GM19397 (cell line): ENCODE results near the gene PIGQ.

Source experiments
- ATAC-seq: cut with Tn5 transposase; IDR thresholded peaks from one replicate; pipeline ENCODE4 v1.9.1; 2021; ENCODE audit warnings: mild to moderate bottlenecking, moderate library complexity; ENCODE audit not compliant: unreplicated experiment

Gene PIGQ

DNA sequence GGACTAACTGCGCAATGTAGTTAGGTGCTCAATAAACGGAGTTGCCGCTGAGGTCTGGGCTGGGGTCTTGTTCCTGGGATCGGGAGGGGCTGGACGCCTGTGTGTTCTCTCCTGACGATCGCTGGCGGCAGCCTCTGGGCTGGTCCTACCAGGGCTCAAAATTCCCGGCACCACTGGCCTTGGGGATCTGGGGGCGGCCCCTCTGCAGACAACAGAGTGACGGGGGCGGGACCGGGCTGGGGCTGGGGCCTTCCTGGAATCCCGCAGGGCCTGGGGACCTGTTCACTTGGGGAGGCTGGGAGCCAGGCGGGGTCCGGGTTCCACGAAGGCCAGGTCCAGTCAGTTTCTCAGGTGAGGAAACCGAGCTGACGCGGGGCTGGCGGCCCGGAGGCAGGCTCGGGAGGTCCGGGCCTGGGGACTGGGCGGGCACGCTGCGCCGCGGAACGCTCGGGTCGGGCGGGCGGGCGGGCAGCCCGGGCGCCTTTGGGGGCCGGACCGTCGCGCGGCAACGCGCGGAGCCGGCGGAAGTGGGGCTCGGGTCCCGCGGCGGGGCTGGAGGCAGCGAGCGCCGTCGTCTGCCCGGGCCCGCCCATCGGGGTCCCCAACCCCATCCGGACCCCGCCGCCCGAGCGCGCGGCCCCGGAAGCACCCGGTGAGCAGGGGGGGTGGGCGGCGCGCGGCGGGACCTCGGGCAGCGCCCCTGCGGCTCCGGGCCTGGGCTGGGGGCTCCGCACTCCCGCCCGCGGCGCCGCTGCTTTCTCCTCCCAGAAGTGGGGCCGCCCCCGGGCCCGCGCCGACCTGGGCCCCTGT lies at the start of gene PIGQ:
PIGQ (plus strand) TSS at position 524 of the 810 bp plus-strand sequence. CDS start 4,107 bp downstream, outside the sequence.
- ATAC-seq, result no peak

DNA sequence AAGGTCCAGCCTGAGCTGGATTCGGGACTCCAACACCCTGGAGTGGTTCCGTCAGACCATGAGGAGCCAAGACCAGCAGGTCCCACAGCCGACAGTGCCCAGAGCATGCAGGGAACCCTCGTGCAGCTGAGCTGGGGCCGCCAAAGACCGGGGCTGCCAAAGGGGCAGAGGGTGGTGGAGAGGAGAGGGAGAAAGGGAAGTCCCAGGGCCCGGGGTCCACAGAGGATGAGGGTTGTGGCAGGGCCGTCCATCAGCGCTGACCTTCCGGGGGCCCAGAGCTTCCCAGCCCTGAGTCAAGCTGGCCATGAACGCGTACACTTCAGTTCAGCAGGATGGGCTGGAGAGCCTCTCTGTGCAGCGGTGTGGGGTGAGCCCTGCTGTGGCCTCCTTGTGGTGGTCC lies 48.9 kb upstream of the PIGQ start:
- ATAC-seq, result no peak

DNA sequence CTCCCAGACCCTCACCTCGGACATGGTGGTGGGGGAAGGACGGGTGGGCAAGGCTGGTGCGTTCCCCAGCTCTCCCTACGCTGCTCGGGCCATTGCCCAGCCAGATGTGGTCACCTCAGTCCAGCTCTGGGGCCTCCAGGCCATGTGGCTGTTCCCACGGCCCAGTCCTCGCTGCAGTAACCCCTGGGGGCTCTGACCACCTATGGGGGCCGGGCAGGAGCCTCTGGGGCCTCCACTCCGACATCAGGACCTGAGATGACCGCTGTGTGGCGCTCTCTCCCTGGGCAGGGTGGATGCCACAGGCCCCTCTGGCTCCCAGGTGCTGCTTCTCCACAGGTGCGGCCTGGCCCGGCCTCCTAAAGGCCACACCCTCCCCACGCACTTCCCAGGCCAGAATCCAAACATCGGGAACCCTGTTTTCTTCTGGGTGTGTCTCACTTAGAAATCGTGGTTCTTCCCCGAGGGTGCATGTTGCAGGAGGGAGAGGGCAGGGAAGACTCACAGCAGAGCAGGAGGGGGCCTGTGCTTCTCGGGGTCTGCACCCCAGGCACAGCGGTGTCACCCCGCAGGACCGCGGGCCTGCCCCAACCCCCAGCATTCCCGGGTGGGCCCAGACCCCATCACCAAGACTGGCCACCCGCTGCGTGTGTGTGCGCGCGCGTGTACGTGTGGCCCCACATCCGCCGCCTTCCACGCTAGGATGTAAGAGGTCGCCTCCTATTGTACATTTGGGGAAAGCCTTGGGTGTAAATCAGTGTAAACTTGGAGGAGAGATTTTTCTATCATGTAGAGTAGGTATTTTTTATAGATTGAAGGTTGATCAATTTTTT lies 48.2 kb upstream of the PIGQ start:
- ATAC-seq, result no peak

DNA sequence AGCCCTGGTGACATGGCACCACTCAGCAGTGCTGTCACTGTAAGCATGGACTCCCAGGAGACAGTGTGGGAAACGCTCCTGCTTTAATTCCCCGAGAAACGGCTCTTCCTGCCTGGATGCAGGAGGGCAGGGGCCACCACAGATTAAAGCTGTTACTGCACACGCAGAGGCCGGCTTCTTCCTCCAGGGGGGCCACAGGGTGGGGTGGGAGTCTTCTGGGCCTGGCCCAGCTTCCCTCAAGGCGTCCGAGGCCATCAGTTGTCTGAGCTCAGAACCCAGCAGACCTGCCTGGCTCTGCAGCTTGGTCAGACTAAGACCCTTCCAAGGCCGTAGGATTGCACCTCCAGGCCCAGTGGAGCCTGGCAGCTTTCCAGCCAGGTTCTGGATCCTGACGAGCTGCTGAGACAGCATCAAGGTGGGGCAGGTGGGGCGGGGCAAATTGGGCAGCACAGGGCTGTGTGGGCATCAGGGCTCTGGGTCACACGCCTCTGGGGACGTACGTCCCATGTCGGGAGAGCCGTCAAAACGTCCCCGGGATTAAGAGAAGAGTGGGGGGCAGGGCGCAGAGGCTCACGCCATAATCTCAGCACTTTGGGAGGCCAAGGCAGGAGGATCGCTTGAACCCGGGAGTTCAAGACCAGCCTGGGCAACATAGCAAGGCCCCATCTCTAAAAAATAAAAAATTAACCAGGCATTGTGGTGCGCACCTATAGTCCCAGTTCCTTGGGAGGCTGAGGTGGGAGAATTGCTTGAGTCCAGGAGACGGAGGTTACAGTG lies 47.3 kb upstream of the PIGQ start:
- no peak for ATAC-seq

DNA sequence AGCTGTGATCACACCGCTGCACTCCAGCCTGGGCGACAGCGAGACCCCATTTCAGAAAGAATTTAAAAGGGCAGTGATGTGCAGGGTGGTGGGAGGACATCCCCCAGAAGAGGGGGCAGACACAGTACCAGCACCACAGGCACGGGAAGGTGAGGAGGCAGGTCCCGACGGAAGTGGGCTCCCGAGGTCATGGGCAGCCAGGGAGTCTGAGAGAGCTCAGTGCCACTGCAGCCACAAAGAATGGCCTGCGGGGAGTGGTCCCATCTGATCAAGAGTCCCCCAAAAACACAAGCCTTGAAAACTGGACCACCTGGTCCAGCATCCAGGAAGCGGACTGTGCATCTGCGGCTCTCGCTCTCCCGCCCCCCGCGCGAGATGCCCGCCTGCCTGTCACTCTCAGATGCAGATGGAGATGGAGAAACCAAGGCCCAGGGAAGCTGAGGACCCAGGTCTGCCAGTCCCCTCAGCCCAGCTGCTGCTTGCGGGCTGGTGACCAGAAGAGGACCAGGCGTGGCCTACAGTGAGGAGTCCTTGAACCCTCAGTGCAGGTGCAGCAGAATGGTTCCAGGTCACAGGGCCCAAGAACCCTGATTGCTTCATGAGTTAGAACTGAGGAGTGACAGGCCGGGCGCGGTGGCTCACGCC lies 46.5 kb upstream of the PIGQ start:
- no peak for ATAC-seq

DNA sequence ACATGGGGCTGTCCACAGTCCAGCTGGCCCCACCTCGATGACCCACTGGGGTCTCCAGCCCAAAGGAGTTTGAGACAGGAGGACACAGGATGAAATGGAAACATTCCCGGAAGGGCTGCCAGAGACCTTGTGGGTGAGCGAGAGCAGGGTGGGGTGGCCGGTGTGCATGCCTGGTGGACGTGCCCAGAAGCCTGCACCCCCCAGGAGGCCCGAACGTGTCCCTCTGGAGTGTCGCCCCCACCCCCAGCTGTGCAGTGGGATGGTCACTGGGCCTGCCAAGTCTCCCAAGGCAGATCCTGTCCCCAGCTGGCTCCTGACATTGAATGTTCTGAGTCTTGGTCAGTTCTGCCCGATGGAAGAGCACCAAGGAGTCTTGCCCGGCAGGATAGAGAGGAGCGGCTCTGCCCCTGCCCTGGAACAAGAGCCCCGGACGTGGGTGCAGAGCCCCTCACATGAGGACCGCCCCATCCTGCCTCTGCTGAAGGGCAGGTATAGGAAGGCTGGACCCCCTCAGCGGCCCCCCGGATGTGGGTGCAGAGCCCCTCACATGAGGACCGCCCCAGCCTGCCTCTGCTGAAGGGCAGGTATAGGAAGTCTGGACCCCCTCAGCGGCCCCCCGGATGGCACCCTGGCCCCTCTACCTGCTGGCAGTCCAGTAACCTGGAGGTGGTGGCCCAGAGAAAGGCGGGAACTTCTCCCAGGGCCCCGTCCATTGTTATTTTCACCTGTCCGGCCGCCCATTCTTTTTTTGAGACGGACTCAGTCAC lies 45.3 kb upstream of the PIGQ start:
- no peak for ATAC-seq

DNA sequence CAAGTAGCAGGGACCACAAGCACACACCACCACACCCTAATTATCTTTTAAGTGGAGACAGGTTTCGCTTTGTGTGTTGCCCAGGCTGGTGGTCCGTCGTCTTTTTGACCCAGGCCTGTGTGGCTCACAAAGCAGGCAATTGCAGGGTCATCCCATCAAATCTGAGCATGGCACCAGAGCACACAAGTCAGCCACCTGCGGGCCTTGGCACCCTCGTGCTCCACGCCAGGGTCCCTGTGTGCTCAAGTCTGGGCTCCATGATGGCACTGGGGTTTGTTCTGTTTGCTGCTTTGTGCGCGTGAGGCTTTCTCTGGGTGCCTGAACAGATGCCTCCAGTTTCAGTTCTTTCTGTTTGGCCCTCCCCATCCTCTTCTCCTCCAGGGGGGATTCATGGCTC lies 44.6 kb upstream of the PIGQ start:
- no peak for ATAC-seq

DNA sequence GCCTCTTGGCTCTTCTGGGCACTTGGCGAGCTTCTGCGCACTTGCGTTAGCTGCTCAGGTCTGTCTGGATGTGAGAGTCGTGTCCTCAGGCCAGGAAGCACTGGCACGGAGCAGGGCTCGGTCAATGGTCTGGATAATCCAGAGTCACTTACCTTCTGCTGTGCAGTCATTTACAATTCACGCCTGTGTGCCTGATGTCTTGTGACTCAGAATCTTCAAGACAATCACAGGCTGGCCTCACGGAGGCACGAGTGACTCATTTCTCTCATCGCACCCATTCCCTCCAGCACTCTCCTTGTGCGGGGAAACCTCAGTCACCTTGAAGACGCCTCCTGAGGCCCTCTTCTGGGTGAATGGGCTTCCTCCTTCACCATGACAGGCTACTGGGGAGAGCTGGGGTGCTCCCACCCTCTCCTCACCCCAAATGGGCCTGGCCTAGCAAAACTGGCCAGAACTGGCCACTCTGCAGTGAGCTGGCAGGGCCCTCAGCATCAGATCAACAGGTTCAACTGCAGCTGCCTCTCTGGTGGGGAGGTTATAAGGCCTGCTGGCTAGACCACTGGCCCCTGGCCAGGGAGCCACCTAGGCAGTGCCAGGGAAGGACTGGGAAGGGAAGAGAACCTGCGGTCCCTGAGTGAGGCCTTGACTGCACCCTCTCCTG lies 44.1 kb upstream of the PIGQ start:
- ATAC-seq, result no peak

DNA sequence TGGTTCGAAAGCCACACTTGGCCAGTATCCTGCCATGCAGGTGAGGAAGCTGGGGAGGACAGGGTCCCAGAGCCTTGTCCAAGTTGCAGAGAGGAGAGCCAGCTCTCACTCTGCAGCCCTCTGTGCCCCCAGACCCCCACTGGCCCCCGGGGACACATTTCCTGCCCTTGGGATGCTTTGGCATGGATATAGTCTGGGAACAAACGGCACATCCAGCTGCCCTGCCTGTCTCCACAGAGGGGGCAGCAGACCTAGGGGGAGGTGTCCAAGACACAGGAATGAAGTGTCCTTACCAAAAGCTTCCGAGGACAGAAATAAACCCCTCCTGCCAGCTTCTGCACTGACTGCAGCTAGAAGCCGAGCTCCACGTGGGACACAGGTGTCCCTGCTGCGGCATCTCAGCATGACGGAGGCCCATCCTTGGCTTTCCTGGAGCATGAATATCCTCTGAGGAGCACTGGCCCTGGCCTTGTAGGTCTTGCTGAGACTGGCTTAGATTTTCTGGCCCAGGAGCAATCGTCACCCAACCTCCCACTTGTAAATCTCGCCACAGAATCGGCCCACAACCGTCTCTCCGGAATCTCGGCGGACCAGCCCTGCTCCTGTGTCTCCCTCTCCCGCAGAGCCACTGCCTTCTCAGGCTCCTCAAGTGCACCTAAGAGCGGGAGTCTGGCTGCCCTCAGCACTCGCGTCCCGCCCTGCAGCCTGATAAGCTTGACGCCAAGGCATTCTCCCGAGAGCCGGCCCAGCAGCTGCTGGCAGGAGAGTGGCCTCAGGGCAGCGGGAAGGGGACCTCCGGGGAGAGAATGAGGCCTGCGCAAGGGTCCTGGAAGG lies 43.4 kb upstream of the PIGQ start:
- ATAC-seq, result no peak

DNA sequence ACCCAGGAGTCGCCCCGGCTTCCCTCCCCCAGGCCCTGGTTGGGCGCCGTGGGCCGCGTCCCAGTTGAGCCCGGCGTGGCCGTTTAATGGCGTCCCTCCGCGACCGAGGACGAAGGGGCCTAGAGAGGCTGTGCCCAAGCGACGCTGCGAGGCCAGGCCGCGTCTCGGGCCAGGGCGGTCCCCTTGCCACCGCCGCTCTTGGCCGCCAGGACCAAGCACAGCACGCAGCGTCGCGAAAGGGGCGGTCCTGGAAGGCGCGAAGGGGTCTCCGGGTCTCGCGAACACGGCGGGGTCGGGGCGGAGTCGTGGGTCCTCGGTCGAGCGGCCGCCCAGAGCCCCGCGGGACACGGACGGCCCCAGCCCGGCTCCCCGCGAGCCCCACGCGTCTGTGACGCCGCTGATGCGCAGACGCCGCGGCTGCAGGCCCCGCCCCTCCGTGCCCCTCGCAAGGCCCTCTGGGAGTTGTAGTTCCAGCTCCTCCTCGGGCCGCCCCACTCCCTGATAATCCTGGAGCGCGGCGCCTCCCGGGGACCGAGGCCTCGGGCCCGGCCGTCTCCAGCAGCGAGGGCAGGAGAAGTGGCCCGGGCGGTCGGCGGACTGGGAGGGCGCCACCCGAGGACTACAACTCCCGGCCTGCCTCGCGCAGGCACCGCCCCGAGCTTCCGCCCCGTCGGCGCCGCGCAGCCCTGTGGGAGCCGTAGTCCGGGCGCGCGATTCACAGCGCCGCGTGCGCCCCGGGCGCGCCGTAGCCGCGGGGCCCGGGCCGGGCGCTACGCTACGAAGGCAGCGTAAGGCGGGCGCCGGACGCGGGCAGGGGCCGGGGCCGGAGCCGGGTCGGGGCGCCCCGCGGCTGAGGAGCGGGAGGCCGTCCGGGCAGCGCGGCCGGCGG lies 42.5 kb upstream of the PIGQ start, which contains the start of gene CAPN15:
CAPN15 (plus strand) TSS at position 698 of the 889 bp plus-strand sequence. CDS start 19,127 bp downstream, outside the sequence.
- ATAC-seq, result peak; percentile 69

DNA sequence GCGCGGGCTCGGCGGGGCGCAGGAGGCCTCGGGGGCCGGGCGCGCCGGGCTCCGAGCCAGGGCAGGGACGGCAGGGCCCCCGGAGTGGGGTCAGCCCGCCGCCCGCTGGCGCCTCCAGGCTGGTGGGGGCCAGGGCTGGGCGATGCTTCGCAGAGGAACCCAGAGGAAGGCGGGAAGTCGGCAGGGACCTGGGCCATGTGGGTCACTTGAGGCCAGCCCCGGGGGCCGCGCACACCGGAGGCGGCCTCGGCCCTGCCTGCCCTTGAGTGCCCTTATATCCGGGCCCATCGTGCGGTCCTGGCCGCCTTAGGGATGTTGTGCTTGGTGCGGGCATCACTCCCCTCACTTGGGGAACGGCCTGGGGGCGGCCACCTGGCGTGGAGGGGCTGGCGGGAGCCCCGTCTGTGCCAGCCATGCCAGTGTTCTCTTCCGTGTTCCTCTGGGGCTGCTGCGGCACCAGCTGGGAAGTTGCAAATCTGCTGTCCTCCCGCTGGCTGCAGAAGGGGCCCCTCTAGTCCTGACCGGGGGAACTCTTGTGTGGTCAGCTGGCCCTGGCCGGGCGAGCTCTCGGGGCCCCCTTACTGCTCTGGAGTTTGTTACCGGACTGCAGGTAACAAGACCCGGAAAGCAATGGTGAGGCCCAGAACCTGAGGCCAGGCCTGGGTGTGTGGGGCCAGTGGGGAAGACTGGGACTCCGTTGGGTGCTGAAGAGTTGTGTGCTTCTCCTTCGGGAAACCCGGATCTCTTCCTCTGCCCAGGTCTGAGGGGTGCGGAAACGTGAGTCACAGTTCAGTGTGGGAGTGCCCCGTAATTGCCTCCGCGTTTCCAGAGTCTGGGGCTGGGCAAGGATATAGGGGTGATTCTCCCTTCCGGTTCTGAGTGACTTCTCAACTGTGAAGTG lies 41.4 kb upstream of the PIGQ start:
- ATAC-seq, result peak; percentile 6

DNA sequence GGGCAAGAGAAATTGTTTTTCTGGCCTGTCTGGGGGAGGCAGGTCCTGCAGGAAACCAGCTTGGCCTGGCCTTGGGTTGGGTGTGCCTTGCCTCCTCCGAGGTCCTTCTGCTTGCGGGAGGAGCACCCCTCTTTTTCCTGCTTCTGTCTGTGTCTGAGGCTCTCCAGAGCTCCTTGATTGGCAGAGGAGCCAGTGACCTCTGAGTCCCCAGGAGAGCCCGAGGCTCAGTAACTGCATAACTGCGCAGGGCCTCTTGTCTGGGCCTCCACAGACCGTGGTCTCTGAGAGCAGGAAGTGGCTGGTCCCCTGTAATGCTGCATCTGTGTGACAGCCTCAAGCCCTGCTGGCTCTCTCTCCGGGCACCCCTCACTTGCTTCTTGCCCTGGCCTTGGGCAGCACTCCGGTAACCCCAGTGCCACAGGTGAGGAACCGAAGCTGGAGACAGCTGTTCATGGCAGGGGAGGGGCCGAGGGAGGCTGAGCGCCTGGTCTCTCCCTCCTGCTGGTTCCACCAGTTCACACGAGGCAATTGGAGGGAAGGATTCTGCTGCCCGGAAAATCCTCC lies 40.7 kb upstream of the PIGQ start:
- no peak for ATAC-seq

DNA sequence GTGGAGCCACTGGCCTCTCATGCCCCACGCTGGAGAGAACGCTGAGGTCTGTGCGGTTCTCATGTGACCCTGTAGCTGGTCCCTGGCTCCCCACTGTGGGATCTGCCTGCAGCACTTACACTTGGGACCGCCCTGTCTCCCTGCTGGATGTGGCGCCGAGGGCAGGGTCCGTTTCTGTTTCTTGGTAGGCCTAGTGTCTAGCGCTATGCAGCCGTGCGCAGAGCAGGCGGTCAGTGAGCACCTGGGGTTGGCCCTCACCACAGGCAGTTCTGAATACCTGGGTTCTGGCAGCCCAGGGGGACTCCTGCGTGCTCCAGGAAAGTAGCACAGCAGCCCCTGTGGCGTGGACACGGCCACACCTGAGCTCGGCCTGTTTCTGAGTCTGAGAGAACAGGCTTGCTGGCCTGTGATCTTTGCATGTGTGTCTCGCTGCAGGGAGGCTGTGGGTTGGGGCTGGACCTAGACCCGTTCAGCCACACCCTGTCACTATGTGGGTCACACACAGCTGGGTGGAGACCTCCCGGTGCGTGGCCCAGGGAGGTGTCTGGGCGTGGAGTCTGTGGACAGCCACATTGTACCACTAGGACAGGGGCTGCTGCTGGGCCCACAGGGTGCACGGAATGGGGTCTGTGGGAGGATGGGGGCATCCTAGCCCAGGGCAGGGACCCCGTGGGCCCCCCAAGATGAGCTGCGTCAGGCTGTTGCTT lies 39.5 kb upstream of the PIGQ start:
- no peak for ATAC-seq

DNA sequence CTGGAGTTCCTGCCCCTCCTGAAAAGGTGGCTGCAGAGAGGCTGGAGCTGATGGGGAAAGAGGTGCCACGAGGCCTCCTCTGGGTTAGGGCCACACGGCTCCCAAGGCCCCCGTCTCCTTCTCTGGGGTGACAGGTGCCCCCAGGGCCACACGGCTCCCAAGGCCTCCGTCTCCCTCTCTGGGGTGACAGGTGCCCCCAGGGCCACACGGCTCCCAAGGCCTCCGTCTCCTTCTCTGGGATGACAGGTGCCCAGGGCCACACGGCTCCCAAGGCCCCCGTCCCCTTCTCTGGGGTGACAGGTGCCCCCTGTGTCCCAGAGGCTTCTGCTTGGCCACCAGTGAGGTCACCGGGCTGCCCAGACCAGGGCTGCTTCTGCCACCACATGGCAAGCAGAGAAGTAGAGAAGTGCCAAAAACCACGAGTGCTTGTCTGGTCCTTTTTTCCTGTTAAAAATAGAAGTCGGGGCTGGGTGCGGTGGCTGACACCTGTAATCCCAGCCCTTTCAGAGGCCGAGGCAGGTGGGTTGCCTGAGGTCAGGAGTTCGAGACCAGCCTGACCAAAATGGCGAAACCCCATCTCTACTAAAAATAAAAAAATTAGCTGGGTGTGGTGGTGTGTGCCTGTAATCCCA lies 38.2 kb upstream of the PIGQ start:
- ATAC-seq, result no peak
